GM23338 (cell line): ENCODE data around the gene FBN2. TPM values are rescaled to one million over a fixed set of nuclear protein-coding genes. Genes with fewer than 3 reads are reported as not detected.

ENCODE experiments used
- ATAC-seq: fragments of 200-7000 bp; cut with Tn5 transposase; 3 replicates; pipeline ENCODE4 v1.9.1; 2020
- DNase-seq: peaks from one replicate; pipeline ENCODE4 v3.0.0-alpha.2; 2015; ENCODE audit warnings: low spot score
- H2AFZ ChIP-seq: fragments of 200-600 bp; sonication (generic); 2 replicates; pipeline ENCODE4 v1.8.0; 2016; ENCODE audit warnings: antibody characterized with exemption, mild to moderate bottlenecking, moderate library complexity
- H3F3A ChIP-seq: fragments of 200-600 bp; sonication (generic); replicated peaks from 2 replicates; pipeline ENCODE4 v1.8.0; 2017; ENCODE audit warnings: antibody characterized with exemption, mixed run types, low read depth
- H3K27ac ChIP-seq: fragments of 200-600 bp; sonication (generic); 2 replicates; pipeline ENCODE4 v1.6.1; 2016; ENCODE audit warnings: low read depth
- H3K27me3 ChIP-seq: fragments of 200-600 bp; sonication (generic); 2 replicates; pipeline ENCODE4 v1.8.0; 2016; ENCODE audit warnings: mild to moderate bottlenecking, mixed run types, moderate library complexity; ENCODE audit not compliant: insufficient read depth
- H3K36me3 ChIP-seq: fragments of 200-600 bp; sonication (generic); 2 replicates; pipeline ENCODE4 v1.8.0; 2016; ENCODE audit warnings: mild to moderate bottlenecking; ENCODE audit not compliant: insufficient read depth
- H3K4me1 ChIP-seq: fragments of 200-600 bp; sonication (generic); 2 replicates; pipeline ENCODE4 v1.8.0; 2016; ENCODE audit warnings: mild to moderate bottlenecking, moderate library complexity; ENCODE audit not compliant: insufficient read depth
- H3K4me2 ChIP-seq: fragments of 200-600 bp; sonication (generic); 2 replicates; pipeline ENCODE4 v1.7.1; 2017; ENCODE audit warnings: mixed run types
- H3K4me3 ChIP-seq: fragments of 200-600 bp; sonication (generic); 2 replicates; pipeline ENCODE4 v1.6.1; 2016; ENCODE audit warnings: mixed run types
- H3K79me2 ChIP-seq: fragments of 200-600 bp; sonication (generic); replicated peaks from 2 replicates; pipeline ENCODE4 v1.8.0; 2017; ENCODE audit warnings: mild to moderate bottlenecking; ENCODE audit not compliant: insufficient read depth
- H3K9me2 ChIP-seq: fragments of 200-600 bp; sonication (generic); 2 replicates; pipeline ENCODE4 v1.8.0; 2017; ENCODE audit not compliant: insufficient read depth
- H4K20me1 ChIP-seq: fragments of 200-600 bp; sonication (generic); replicated peaks from 2 replicates; pipeline ENCODE4 v1.8.0; 2017; ENCODE audit warnings: mild to moderate bottlenecking; ENCODE audit not compliant: insufficient read depth
- H3K27ac Mint-ChIP-seq: 2 replicates; pipeline ENCODE4 v1.8.0; 2020; ENCODE audit warnings: inconsistent platforms, mild to moderate bottlenecking, moderate library complexity, mixed read lengths
- H3K27me3 Mint-ChIP-seq: 3 replicates; pipeline ENCODE4 v1.8.0; 2022; ENCODE audit warnings: low read depth, mild to moderate bottlenecking, moderate library complexity, mixed read lengths, inconsistent platforms; ENCODE audit not compliant: insufficient read depth, poor library complexity
- H3K36me3 Mint-ChIP-seq: 3 replicates; pipeline ENCODE4 v1.8.0; 2021; ENCODE audit warnings: low read depth, mild to moderate bottlenecking, inconsistent platforms, moderate library complexity, mixed read lengths
- H3K4me1 Mint-ChIP-seq: 3 replicates; pipeline ENCODE4 v1.8.0; 2020; ENCODE audit warnings: mild to moderate bottlenecking, inconsistent platforms, mixed read lengths
- H3K4me3 Mint-ChIP-seq: 3 replicates; pipeline ENCODE4 v1.8.0; 2021; ENCODE audit warnings: moderate library complexity, mild to moderate bottlenecking, inconsistent platforms, mixed read lengths
- H3K9me3 Mint-ChIP-seq: 3 replicates; pipeline ENCODE4 v1.8.0; 2020; ENCODE audit warnings: moderate library complexity, mild to moderate bottlenecking, inconsistent platforms, mixed read lengths
- CREB1 ChIP-seq: fragments of 250-450 bp; sonication (Bioruptor Pico); IDR thresholded peaks from 2 replicates; pipeline ENCODE4 v1.5.0; 2020; ENCODE audit warnings: low read depth, mild to moderate bottlenecking, moderate library complexity
- CTCF ChIP-seq, 2 experiments: fragments of 200-600 bp in 1 of 2; sonication (generic) in 1 of 2; conservative IDR thresholded peaks; 2 replicates each; pipeline versions ENCODE4 v1.5.1 to v1.6.1; 2016 to 2017; ENCODE audit warnings: antibody characterized with exemption in 2 of 2, low read depth in 2 of 2, mild to moderate bottlenecking in 2 of 2, moderate library complexity in 1 of 2
- ETS1 ChIP-seq: IDR thresholded peaks from 2 replicates; pipeline ENCODE4 v1.6.1; 2016; ENCODE audit warnings: antibody characterized with exemption
- EZH2 ChIP-seq: fragments of 200-600 bp; sonication (generic); IDR thresholded peaks from one replicate; pipeline ENCODE4 v1.8.0; 2017; ENCODE audit warnings: antibody characterized with exemption, mild to moderate bottlenecking, low read depth; ENCODE audit not compliant: unreplicated experiment
- EZH2phosphoT487 ChIP-seq: fragments of 200-600 bp; sonication (generic); IDR thresholded peaks from one replicate; pipeline ENCODE4 v1.8.1; 2018; ENCODE audit warnings: antibody characterized with exemption; ENCODE audit not compliant: unreplicated experiment
- JUNB ChIP-seq: IDR thresholded peaks from one replicate; pipeline ENCODE4 v1.6.1; 2016; ENCODE audit warnings: antibody characterized with exemption; ENCODE audit not compliant: unreplicated experiment
- NANOG ChIP-seq: IDR thresholded peaks from 2 replicates; pipeline ENCODE4 v1.6.1; 2016; ENCODE audit warnings: antibody characterized with exemption, borderline replicate concordance
- POLR2AphosphoS5 ChIP-seq: IDR thresholded peaks from 2 replicates; pipeline ENCODE4 v1.6.1; 2016; ENCODE audit warnings: antibody characterized with exemption, low read depth
- REST ChIP-seq: IDR thresholded peaks from one replicate; pipeline ENCODE4 v1.6.1; 2018; ENCODE audit warnings: antibody characterized with exemption; ENCODE audit not compliant: unreplicated experiment
- STAT1 ChIP-seq: IDR thresholded peaks from one replicate; pipeline ENCODE4 v1.6.1; 2016; ENCODE audit warnings: antibody characterized with exemption; ENCODE audit not compliant: unreplicated experiment
- ZNF114 ChIP-seq: fragments of 250-450 bp; sonication (Bioruptor Pico); IDR thresholded peaks from 2 replicates; pipeline ENCODE4 v1.5.0; 2020; ENCODE audit warnings: mild to moderate bottlenecking, moderate library complexity
- ZNF331 ChIP-seq: fragments of 250-450 bp; sonication (Bioruptor Pico); IDR thresholded peaks from 2 replicates; pipeline ENCODE4 v1.5.0; 2020; ENCODE audit warnings: low read depth, mild to moderate bottlenecking, moderate library complexity
- ZNF462 ChIP-seq: fragments of 250-450 bp; sonication (Bioruptor Pico); IDR thresholded peaks from 2 replicates; pipeline ENCODE4 v1.5.0; 2020; ENCODE audit warnings: mild to moderate bottlenecking, moderate library complexity
- polyA plus RNA-seq: library from polyadenylated mRNA; unstranded; fragments of >200 nt; fragmentation: Nextera tagmentation; extraction: Ambion mirVana; gene quantifications from 2 replicates; pipeline ENCODE4 v1.2.1, GENCODE V29; 2016
- total RNA-seq: library from RNA; depleted of rRNA; stranded (reverse); fragments of >200 nt; shearing (Covaris generic); gene quantifications from 2 replicates; pipeline ENCODE4 v1.2.3, GENCODE V29; 2014

Gene FBN2
- total and polyA plus RNA-seq, 2 experiments from 2014 or later = 2.6 to 13.6 TPM

- H2AFZ ChIP-seq = no peak overlapping the region
- H3K4me1 ChIP-seq = no peaks in the 10 kb centered on the region
- no peak for TF ChIP-seq POLR2AphosphoS5
- no peak for TF ChIP-seq STAT1
- TF ChIP-seq NANOG = no peak
- TF ChIP-seq ZNF331 (CRISPR knock-in tag) = no peak
- TF ChIP-seq CREB1 (CRISPR knock-in tag) = no peak
- no peak for TF ChIP-seq ZNF462 (CRISPR knock-in tag)
- TF ChIP-seq REST = no peak
- TF ChIP-seq JUNB = no peak
- no peak for TF ChIP-seq ETS1
- no peak for TF ChIP-seq CTCF (conservative IDR thresholded peaks at IDR 0.05; ENCODE audit: low read depth in 2 of 2)
- TF ChIP-seq EZH2phosphoT487 = no peak
- no peak for TF ChIP-seq ZNF114 (CRISPR knock-in tag)
- no peak for TF ChIP-seq EZH2
- H3K4me2 ChIP-seq = no peak overlapping the region
- H3K79me2 ChIP-seq = no peaks in the 10 kb centered on the region
- H3K9me2 ChIP-seq = no peaks in the 10 kb centered on the region
- H3F3A ChIP-seq = no peaks in the 10 kb centered on the region
- no peaks in the 10 kb centered on the region; the same call in 2 of the 3 replicates for H3K9me3 Mint-ChIP-seq
- ATAC-seq (no peak), DNase-seq (no peak)
- H3K4me3 Mint-ChIP-seq = no peak overlapping the region
- H3K36me3 Mint-ChIP-seq = peaks cover 5% of the 10 kb centered on the region; the same call in 2 of the 3 replicates
- no peaks in the 10 kb centered on the region; the same call in 2 of the 3 replicates for H3K4me1 Mint-ChIP-seq
- no peak overlapping the region for H3K27ac ChIP-seq
- H3K27me3 ChIP-seq = peaks cover 39% of the 10 kb centered on the region
- H4K20me1 ChIP-seq = no peaks in the 10 kb centered on the region
- H3K36me3 ChIP-seq = no peaks in the 10 kb centered on the region
- no peak overlapping the region for H3K4me3 ChIP-seq
- no peak overlapping the region for H3K27ac Mint-ChIP-seq
- peaks cover 9% of the 10 kb centered on the region for H3K27me3 Mint-ChIP-seq
These were observed 154.0 kb downstream of the FBN2 start for GRCh38 chr5:128384068-128384467.
